HFFc6 (cell line): ENCODE data around the gene PDK4. TPM values are rescaled to one million over a fixed set of nuclear protein-coding genes. Genes with fewer than 3 reads are reported as not detected.

Experiments
- DNase-seq: peaks from one replicate; pipeline ENCODE4 v3.0.0-alpha.2; 2018
- H3K27ac Mint-ChIP-seq: 2 replicates; pipeline ENCODE4 v1.8.0; 2020; ENCODE audit warnings: mild to moderate bottlenecking, mixed read lengths
- H3K27me3 Mint-ChIP-seq: 2 replicates; pipeline ENCODE4 v1.8.0; 2021; ENCODE audit warnings: mild to moderate bottlenecking, moderate library complexity, mixed read lengths; ENCODE audit not compliant: insufficient read depth
- H3K36me3 Mint-ChIP-seq: 2 replicates; pipeline ENCODE4 v1.8.0; 2021; ENCODE audit warnings: low read depth, mixed read lengths
- H3K4me1 Mint-ChIP-seq: 2 replicates; pipeline ENCODE4 v1.8.0; 2020; ENCODE audit warnings: low read depth, mixed read lengths
- H3K4me3 Mint-ChIP-seq: 2 replicates; pipeline ENCODE4 v1.8.0; 2020; ENCODE audit warnings: mild to moderate bottlenecking, moderate library complexity, mixed read lengths
- H3K9me3 Mint-ChIP-seq: 2 replicates; pipeline ENCODE4 v1.8.0; 2020; ENCODE audit warnings: mild to moderate bottlenecking, mixed read lengths
- total RNA-seq, 6 experiments: library from RNA; stranded (reverse); fragmentation: NEBNext Ultra II Directional; extraction: Animal tissue kit (Norgen Biotek cat#: 25700); gene quantifications; 2 replicates in 1 of 6; 3 replicates in 5 of 6; pipeline ENCODE4 v1.2.3, GENCODE V29; 2021
- TF ChIP-seq, protein P1 (sequence below): fragments of 200-600 bp; sonication (generic); IDR thresholded peaks from 2 replicates; pipeline ENCODE4 v1.5.0; 2021; ENCODE audit warnings: antibody characterized with exemption, mild to moderate bottlenecking

PDK4 gene
- total RNA-seq, 6 experiments from 2014 or later, result not detected

DNA sequence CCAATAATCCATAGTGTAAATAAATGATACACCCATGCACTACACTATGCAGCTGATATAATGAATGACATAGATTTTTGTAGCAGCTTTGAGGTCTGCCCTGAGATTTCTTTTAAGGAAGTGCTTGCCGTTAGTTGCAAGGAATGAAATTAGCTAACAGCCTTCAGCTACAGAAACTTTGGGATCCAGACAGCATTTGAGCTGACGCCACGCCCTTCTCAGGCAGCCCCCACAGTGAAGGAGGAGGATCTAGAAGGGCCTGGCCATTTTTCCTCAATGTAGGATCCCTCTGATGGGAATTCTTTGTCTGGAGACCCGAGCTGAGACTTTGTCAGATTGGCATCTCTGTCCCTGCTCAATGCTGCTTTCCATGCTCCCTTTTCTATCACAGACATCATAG, 6.1 kb upstream of the PDK4 start:
- TF ChIP-seq, protein P1, sequence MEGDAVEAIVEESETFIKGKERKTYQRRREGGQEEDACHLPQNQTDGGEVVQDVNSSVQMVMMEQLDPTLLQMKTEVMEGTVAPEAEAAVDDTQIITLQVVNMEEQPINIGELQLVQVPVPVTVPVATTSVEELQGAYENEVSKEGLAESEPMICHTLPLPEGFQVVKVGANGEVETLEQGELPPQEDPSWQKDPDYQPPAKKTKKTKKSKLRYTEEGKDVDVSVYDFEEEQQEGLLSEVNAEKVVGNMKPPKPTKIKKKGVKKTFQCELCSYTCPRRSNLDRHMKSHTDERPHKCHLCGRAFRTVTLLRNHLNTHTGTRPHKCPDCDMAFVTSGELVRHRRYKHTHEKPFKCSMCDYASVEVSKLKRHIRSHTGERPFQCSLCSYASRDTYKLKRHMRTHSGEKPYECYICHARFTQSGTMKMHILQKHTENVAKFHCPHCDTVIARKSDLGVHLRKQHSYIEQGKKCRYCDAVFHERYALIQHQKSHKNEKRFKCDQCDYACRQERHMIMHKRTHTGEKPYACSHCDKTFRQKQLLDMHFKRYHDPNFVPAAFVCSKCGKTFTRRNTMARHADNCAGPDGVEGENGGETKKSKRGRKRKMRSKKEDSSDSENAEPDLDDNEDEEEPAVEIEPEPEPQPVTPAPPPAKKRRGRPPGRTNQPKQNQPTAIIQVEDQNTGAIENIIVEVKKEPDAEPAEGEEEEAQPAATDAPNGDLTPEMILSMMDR, result no peak
- H3K9me3 Mint-ChIP-seq, result peaks cover 8% of the 10 kb centered on the region
- no peaks in the 10 kb centered on the region for H3K4me1 Mint-ChIP-seq
- H3K27me3 Mint-ChIP-seq, result peaks cover 5% of the 10 kb centered on the region; the same call in 1 of the 2 replicates
- DNase-seq, result no peak
- no peaks in the 10 kb centered on the region for H3K36me3 Mint-ChIP-seq
- no peak overlapping the region for H3K27ac Mint-ChIP-seq
- no peak overlapping the region for H3K4me3 Mint-ChIP-seq

DNA sequence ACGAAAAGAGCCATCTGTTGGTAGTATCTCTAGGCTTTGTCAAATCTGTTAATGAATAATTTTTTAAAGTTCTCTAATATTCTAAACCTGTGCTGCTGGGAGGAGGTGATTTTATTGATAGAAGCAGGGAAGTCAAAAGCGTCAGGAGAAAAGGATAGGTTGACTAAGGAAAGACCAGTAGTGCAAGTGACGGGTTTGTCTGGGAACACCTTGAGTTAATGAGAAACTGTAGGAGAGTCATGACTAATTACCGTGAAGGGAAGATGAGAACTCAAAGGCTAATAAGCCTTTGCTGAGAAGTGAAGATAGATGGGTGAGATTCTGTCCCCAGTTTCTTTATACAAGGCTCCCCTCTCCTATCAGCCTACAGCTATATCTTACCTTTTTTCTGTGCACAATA, 5.0 kb upstream of the PDK4 start:
- TF ChIP-seq, protein P1, result no peak
- peaks cover 9% of the 10 kb centered on the region; the same call in 1 of the 2 replicates for H3K27me3 Mint-ChIP-seq
- H3K4me1 Mint-ChIP-seq, result peaks cover 5% of the 10 kb centered on the region; the same call in 1 of the 2 replicates
- no peak overlapping the region for H3K27ac Mint-ChIP-seq
- no peak overlapping the region for H3K4me3 Mint-ChIP-seq
- H3K9me3 Mint-ChIP-seq, result peaks cover 7% of the 10 kb centered on the region
- H3K36me3 Mint-ChIP-seq, result no peaks in the 10 kb centered on the region
- no peak for DNase-seq

DNA sequence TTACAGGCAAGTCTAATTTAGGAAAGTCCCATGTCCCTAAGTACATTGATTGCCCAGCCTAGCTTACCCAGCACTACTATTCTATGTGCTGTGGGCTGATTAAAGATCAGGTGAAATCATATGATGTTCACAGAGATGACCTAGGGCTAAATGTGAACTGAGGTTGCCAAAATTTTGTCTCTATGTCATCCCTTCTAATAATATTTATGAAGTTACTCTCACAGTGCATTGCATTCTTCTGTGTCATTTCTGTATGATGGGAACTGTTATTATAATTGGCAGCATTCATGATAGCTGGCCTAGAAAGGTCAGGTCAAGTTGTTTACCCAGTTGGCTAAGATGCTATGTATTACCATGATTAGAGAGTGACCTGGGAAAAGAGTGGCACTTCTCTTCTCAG, 2.8 kb upstream of the PDK4 start:
- Mint-ChIP-seq H3K27ac (no peak overlapping the region), H3K4me3 (no peak overlapping the region), H3K36me3 (no peaks in the 10 kb centered on the region), H3K9me3 (no peaks in the 10 kb centered on the region; the same call in 1 of the 2 replicates), H3K4me1 (peaks cover 11% of the 10 kb centered on the region; the same call in 1 of the 2 replicates), H3K27me3 (peaks cover 9% of the 10 kb centered on the region; the same call in 1 of the 2 replicates)
- TF ChIP-seq, protein P1, result no peak
- no peak for DNase-seq

DNA sequence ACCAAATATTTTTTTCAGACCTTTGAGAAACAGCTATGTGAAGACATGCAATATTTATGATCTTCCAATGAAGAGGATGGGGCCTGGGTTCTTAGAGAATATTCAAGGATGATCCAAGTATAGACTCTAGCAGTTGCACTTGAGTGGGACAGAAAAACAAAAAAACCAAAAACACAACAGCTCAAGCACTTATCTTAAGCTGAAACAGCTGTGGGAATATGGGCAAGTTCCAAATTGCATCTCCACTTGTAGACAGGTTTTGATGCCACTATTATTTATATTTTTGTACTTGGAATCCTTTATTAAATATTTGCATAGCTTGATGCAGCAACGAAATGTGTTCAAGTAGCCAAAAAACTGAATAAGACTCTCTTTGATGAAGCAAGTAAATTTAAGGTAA, 2.2 kb upstream of the PDK4 start:
- peaks cover 11% of the 10 kb centered on the region; the same call in 1 of the 2 replicates for H3K4me1 Mint-ChIP-seq
- H3K27ac Mint-ChIP-seq, result no peak overlapping the region
- TF ChIP-seq, protein P1, result no peak
- no peaks in the 10 kb centered on the region for H3K36me3 Mint-ChIP-seq
- H3K27me3 Mint-ChIP-seq, result peaks cover 9% of the 10 kb centered on the region; the same call in 1 of the 2 replicates
- DNase-seq, result no peak
- H3K9me3 Mint-ChIP-seq, result no peaks in the 10 kb centered on the region; the same call in 1 of the 2 replicates
- H3K4me3 Mint-ChIP-seq, result no peak overlapping the region

DNA sequence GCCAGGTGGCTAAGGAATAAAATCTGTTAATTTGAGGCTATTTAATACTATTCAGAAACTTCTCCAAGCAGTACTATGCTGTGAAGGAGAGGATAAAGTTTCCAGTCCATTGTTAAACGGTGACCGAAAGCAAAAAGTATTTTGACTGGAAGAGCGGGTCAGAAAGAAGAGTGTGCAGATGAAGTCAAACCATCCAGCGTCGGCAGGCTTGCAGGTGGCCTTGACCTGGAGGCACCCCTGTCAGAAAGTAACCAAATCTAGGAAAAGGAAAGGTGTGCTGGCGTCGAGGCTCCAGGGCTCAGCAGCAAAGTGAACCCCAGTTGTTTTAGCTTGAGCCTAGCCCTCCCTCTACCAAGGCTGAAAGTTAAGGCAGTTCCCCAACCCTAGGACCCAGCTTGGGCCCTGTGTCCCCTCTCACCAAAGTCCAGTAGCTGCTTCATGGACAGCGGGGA, 544 bp downstream of the PDK4 start:
- TF ChIP-seq, protein P1, result no peak
- DNase-seq, result no peak
- peak overlapping the region; percentile 67; the same call in 1 of the 2 replicates for H3K4me3 Mint-ChIP-seq
- peaks cover 9% of the 10 kb centered on the region; the same call in 1 of the 2 replicates for H3K27me3 Mint-ChIP-seq
- H3K27ac Mint-ChIP-seq, result no peak overlapping the region
- H3K36me3 Mint-ChIP-seq, result no peaks in the 10 kb centered on the region
- peaks cover 11% of the 10 kb centered on the region; the same call in 1 of the 2 replicates for H3K4me1 Mint-ChIP-seq
- no peaks in the 10 kb centered on the region; the same call in 1 of the 2 replicates for H3K9me3 Mint-ChIP-seq
